Stimulated activated CD4-positive, alpha-beta T cell treated with anti-CD3 and anti-CD28 coated beads, Interleukin-4, amount 100 ng/mL, for 24 hours (primary cell): ENCODE data around the gene PFAS.
"Not testable (repeated sequence)": the region's sequence is repeated elsewhere in the genome, so short reads cannot be mapped to it uniquely, and the experiment has no call there.

Experiments used
- DNase-seq: peaks from one replicate; pipeline ENCODE4 v3.0.0-alpha.2; 2020

Gene PFAS, protein sequence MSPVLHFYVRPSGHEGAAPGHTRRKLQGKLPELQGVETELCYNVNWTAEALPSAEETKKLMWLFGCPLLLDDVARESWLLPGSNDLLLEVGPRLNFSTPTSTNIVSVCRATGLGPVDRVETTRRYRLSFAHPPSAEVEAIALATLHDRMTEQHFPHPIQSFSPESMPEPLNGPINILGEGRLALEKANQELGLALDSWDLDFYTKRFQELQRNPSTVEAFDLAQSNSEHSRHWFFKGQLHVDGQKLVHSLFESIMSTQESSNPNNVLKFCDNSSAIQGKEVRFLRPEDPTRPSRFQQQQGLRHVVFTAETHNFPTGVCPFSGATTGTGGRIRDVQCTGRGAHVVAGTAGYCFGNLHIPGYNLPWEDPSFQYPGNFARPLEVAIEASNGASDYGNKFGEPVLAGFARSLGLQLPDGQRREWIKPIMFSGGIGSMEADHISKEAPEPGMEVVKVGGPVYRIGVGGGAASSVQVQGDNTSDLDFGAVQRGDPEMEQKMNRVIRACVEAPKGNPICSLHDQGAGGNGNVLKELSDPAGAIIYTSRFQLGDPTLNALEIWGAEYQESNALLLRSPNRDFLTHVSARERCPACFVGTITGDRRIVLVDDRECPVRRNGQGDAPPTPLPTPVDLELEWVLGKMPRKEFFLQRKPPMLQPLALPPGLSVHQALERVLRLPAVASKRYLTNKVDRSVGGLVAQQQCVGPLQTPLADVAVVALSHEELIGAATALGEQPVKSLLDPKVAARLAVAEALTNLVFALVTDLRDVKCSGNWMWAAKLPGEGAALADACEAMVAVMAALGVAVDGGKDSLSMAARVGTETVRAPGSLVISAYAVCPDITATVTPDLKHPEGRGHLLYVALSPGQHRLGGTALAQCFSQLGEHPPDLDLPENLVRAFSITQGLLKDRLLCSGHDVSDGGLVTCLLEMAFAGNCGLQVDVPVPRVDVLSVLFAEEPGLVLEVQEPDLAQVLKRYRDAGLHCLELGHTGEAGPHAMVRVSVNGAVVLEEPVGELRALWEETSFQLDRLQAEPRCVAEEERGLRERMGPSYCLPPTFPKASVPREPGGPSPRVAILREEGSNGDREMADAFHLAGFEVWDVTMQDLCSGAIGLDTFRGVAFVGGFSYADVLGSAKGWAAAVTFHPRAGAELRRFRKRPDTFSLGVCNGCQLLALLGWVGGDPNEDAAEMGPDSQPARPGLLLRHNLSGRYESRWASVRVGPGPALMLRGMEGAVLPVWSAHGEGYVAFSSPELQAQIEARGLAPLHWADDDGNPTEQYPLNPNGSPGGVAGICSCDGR (N-terminal part only)

DNA sequence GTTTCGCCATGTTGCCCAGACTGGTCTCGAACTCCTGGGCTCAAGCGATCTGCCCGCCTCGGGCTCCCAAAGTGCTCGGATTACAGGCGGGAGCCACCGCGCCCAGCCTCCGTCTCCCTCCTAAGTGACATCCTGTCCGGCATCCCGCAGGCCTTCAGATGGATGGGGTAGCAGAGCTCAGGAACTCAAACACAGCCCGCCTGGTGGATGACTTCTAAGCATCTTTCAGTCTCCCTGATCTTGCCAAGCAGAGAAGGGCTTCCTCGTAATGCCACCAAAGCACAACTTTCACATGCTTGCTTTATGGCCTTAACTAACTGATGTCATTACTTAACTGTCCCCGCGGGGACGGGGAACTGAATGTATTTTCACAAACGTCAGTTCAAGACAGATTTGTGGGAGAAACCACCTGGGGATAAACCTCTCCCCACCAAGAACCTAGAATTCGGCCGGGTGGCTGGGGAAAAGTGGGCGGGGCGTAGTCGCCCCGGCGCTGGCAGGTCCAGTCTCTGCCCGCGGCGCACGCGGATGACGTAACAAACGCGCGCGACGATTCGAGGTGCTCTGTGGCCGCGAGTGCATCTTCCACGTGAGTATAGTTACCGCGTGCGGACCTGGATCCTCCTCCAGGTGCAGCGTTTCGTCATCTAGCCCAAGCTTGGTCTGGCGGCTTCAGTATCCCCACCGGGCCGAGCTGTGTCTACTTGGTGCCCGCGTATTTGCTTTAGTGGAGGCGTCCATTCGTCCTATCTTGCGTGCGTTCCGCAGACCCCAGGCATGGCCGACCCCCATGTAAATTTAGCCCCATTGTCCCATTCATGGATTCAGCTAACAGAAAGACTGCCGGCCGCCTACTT, at the start of gene PFAS:
PFAS (plus strand) TSS at position 539 of the 857 bp plus-strand sequence. CDS start 4,649 bp downstream, outside the sequence.
- DNase-seq, result peak; percentile 97

DNA sequence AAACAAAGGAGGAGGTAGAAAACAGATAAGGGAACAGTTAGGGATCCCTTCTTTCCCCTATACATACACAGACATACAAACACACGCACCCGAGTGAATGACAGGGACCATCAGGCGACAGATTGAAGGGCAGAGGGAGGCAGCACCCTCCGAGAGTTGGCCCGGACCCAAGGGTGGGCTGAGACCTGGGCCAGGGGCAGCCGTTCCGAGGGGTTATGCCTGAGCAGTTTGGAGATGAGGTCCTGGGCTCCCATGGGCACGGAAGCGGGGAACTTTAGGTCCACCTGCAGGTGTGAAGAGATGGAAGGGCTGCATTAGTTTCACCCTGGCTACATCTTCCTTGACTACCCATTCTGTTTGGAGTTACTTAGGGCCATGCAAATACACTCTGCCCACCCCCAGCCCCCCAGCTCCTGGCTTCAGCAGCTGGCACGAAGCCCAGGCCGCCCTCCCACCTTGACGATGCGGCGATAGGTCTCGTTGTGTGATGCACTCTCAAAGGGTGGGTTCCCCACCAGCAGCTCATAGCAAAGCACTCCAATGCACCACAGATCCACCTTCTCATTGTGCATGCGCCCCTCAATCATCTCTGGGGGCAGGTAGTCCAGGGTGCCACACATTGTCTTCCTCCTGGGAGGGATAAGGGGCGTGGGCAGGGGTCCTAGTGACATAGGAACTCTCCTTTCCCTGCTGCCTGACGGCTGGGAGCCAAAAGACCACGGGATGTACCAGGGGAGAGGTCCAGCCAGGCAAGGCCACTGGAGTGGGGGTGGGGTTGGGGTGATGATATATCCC, 44.1 kb upstream of the PFAS start:
- DNase-seq, result no peak

DNA sequence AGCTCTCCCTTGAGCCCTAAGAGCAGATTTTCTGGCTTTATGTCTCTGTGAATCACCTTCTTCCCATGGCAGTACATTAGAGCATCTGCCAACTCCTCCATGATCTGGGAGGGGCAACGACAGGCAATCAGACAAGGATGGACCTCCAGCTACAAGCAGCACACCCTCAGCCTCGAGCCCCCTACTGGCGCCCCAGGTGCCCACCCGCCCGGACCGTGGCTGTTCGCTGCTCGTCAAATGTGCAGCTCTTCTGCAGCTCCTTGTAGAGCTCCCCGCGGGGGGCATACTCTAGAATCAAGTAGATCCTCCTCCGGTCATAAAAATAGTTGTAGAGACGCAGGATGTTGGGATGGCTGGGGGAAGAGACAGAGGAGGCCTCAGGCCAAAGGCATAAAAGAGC, 42.6 kb upstream of the PFAS start:
- no peak for DNase-seq

DNA sequence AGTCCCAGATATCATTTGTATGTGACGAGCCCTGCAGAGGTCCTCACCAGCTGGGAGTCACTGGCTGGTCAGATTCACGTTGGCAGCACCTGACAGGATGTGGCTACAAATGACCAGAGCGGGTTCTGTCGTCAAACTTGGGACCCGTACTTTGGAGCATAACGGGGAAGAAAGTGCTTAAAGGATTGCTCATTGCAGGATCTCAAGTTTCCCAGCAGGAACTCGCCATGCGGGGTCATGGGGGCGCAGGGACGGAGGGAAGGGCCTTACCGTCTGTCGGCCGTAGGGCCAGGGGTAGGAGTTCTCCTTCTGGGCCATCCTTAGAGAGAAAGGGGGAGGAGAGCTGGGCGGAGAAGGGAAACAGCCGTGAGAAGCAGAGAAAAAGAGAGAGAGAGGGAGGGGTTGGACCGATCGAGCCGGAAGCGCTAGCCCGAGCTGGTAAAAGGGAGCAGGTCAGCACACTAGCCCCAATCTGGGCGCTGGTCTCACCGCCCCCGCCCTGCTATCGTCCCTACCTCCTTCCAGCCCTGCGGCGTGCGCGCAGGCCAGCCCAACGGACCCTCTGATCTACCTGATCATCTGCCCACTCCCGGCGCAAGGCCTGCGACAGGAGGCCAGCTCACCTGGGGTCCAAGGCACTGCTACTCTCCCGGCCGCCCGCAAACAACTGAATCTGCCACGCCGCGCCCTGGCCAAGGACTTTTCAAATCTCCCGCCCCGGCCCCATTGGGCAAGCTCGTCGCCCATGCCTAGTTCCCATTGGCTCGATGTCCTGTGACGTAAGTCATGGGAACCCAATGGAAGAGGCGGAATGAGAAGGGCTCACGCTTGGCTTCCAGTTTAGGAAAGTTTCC, 39.0 kb upstream of the PFAS start, which contains the start of gene AURKB:
AURKB (minus strand) TSS at position 669 of the 854 bp plus-strand sequence; CDS start at position 318, 351 bp downstream.
- DNase-seq, result peak; percentile 95

DNA sequence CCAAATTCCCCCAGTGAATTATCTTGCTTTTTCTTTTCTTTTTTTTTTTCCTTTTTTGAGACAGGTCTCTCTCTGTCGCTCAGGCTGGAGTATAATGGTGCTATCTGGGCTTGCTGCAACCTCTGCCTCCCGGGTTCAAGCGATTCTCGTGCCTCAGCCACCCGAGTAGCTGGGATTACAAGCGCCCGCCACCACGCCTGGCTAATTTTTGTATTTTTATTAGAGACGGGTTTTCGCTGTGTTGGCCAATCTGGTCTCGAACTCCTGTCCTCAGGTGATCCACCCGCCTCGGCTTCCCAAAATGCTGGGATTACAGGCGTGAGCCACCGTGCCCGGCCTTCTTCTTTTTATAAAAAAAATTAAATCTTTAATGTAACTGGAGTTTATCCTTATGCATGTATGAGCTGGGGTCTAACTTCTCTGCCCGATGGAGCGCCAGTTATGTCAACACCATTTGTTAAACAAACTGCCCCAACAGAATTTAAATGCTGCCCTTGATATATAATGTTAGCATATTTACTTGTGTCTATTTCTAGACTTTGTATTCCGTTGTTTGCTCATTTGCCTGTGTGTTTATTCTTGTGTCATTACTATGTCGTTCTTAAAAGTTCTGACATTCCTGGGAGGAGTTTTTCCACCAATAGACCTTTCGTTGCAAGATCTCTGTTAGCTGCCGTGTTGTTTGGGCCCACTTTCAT, 38.2 kb upstream of the PFAS start:
- no peak for DNase-seq

DNA sequence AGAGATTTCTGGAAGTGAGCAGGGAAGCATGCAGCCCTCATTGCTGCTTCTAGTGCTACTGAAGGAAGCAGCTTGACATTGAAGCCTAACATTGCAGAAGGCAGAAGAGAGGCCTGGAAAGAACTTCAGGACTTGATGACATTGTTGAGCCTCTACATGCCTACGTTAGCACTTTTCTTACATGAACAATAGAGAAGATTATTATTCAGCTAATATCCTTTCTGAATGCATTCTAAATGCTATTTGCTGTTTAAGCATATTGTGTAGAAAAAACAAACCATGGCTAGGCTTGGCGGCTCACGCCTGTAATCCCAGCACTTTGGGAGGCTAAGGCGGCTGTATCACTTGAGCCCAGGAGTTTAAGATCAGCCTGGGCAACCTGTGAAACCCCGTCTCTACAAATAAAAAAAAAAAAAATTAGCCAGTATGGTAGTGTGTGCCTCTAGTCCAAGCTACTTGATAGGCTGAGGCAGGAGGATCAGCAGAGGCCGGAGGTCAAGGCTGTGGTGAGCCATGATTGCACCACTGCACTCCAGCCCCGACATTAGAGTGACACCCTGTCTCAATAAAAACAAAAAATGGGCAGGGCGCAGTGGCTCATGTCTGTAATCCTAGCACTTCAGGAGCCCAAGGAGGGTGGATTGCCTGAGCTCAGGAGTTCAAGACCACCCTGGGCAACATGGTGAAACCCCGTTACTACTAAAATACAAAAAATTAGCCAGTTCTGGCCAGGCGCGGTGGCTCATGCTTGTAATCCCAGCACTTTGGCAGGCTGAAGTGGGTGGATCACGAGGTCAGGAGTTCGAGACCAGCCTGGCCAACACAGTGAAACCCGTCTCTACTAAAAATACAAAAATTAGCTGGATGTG, 36.5 kb upstream of the PFAS start:
- no peak for DNase-seq

GRCh38 chr17:8214000-8214399, 35.1 kb upstream of the PFAS start:
- not testable (repeated sequence) for DNase-seq

- peak; percentile 93 for DNase-seq
These were observed 28.1 kb upstream of the PFAS start for GRCh38 chr17:8220783-8221662.

DNA sequence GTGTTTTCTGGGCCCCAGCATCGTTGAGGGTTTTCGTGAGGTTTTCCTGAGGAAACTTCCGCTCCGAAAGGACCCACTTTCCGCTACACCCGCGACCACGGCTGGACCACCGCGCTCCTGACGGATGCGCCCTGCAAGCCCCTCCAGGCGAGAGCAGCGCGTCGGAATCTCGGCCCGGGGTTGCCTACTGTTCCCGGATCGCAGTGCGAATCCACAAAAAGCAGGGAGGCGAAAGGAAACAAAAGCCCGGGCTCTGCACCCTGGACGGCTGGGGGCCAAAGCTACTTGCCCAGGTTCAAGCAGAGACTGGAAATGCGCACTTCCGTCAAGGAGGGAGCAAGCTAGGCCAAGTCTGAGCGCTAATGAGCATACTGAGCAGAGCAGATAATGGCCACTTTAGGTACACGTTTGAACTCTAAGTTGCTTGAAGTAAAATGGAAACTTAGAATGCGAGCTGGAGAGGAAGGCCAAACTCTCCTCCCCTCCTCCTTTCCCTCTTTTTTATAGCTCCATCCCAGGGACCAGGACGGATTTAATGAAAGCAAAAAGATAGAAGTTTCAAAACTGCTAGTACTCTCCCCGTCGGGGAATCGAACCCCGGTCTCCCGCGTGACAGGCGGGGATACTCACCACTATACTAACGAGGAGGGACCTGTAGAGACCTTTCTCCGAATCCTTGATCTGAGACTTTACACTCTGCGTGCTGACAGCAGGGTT, 27.3 kb upstream of the PFAS start:
- peak; percentile 93 for DNase-seq

GRCh38 chr17:8222380-8222629, 26.8 kb upstream of the PFAS start:
- DNase-seq, result no peak

DNA sequence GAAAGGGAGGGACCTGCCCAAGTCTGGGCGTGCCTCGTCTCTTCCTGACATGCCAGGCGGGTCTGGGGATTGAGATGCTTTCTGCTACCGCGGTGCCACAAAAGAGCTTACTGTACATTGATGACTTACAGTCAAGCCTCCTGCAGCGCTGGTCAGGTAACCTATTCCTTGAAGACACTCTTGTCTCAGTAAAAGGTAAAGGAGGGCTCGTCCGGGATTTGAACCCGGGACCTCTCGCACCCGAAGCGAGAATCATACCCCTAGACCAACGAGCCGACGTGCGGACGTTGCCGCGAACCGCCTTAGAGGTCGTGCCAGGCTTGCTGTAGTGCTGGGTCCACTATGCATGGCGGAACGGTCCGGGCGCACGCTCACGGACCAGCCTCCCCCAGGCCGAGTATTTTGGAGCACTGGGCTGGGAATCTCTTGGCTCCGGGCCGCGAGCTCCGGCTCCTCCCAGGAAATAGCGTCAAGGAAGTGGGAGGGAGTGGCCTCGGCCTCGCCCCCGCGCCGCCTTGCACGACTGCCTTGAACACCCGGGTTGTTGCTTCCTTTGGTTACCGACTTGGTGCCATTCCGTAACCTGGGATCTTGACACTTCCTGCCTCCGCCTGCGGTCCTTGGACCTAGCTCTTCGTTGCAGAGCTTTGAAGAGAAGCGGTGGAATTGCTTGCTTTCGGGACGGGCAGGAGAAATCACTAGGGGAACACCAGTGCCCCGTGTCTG, 26.3 kb upstream of the PFAS start:
- peak; percentile 91 for DNase-seq

GRCh38 chr17:8223356-8224126, 25.5 kb upstream of the PFAS start:
- peak; percentile 60 for DNase-seq

DNA sequence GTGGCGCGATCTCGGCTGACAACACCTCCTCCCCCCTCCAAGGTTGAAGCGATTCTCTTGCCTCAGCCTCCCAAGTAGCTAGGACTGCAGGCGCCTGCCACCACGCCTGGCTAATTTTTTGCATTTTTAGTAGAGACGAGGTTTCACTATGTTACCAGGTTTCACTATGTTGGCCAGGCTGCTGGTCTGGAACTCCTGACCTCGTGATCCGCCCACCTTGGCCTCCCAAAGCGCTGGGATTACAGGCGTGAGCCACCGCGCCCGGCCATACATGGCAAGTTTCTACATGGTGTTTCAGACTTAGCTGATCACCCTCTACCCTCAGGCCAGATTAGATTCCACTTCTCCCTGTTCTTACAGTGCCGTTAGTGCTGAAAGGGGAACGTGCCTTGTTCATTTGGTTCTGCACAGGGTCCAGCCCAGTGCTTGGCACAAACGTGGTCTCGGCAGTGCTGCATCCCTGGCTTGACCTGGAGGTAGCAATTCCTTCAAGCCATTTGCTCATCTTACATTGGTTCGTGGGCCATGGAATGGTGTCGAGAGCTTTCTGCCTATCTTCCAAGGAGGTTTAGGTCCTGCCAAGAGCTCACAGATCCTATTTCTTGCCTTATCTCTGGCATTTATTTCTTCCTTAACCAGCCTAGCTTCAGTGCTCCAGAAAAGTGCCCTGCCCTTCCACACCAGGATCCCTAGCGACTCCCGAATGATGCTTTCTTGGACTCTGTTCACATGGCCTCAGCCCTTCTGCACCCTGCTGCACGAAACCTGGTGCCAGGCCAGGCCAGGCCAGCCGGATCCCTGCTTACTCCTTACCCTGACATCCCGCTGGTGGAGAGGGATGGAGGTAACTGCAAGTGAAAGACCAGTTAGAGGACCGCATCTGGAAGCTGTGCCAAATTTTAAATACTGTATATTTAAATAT, 23.9 kb upstream of the PFAS start:
- no peak for DNase-seq
